K562 (cell line): ENCODE data around the gene TNIK. TPM values are rescaled to one million over a fixed set of nuclear protein-coding genes. Genes with fewer than 3 reads are reported as not detected.

Experiments used
- CSDE1 ChIP-seq, 2 experiments: fragments of 450-650 bp; IDR thresholded peaks; 2 replicates each; pipeline ENCODE4 v1.6.1; 2016; ENCODE audit warnings: mild to moderate bottlenecking in 1 of 2
- NCOA6 ChIP-seq: fragments of 450-650 bp; IDR thresholded peaks from 2 replicates; pipeline ENCODE4 v1.6.1; 2017; ENCODE audit warnings: mild to moderate bottlenecking
- NR2F6 ChIP-seq: fragments of 450-650 bp; formaldehyde crosslinking; IDR thresholded peaks from 2 replicates; pipeline ENCODE4 v1.4.0; 2020; ENCODE audit warnings: mild to moderate bottlenecking
- RBM25 ChIP-seq: fragments of 200-400 bp; formaldehyde crosslinking; IDR thresholded peaks from 2 replicates; pipeline ENCODE4 v1.6.1; 2018; ENCODE audit warnings: low read length, low read depth, moderate library complexity; ENCODE audit not compliant: severe bottlenecking
- TFAM ChIP-seq: fragments of 250-450 bp; sonication (Bioruptor Pico); conservative IDR thresholded peaks from 2 replicates; pipeline ENCODE4 v1.5.0; 2021; ENCODE audit warnings: mild to moderate bottlenecking, moderate library complexity
- ZNF121 ChIP-seq: sonication (generic); formaldehyde crosslinking; conservative IDR thresholded peaks from 2 replicates; pipeline ENCODE4 v1.8.0; 2022; ENCODE audit warnings: missing genetic modification reagents
- ZNF282 ChIP-seq: sonication (generic); formaldehyde crosslinking; IDR thresholded peaks from 2 replicates; pipeline ENCODE4 v1.8.1; 2023; ENCODE audit warnings: missing genetic modification reagents
- polyA plus RNA-seq, 8 experiments: library from polyadenylated mRNA; depleted of rRNA in 4 of 8; stranded (reverse) in 5 of 8; unstranded in 3 of 8; fragments of >200 nt; fragmentation: Nextera tagmentation in 2 of 8; fragmentation: Illumina TruSeq in 1 of 8; extraction: Ambion mirVana in 2 of 8; extraction: Trizol in 1 of 8; gene quantifications; 2 replicates each; pipeline versions ENCODE4 v1.2.1 to v1.2.3, GENCODE V29; 2011 to 2014; ENCODE audit warnings: inconsistent platforms in 1 of 8, missing spikeins in 1 of 8
- total RNA-seq, 7 experiments: library from RNA; depleted of rRNA in 6 of 7; stranded (reverse); fragments of >200 nt in 6 of 7; fragmentation: Illumina TruSeq in 2 of 7; extraction: Trizol in 2 of 7; gene quantifications; 2 replicates each; pipeline versions ENCODE4 v1.2.1 to v1.2.3, GENCODE V29; 2011 to 2021; ENCODE audit warnings: low replicate concordance in 1 of 7
- TF ChIP-seq, protein P1 (sequence below): fragments of 200-600 bp; sonication (generic); IDR thresholded peaks from one replicate; pipeline ENCODE4 v1.6.1; 2012; ENCODE audit warnings: mild to moderate bottlenecking, low read depth, low read length, inconsistent platforms
- TF ChIP-seq, protein P2 (sequence below): fragments of 250-450 bp; sonication (Bioruptor Pico); IDR thresholded peaks from 2 replicates; pipeline ENCODE4 v1.9.0; 2021; ENCODE audit warnings: mild to moderate bottlenecking
- TF ChIP-seq, protein P3 (sequence below): fragments of 250-450 bp; sonication (Bioruptor Pico); IDR thresholded peaks from 2 replicates; pipeline ENCODE4 v1.8.0; 2021; ENCODE audit warnings: moderate library complexity, mild to moderate bottlenecking, inconsistent platforms
- TF ChIP-seq, protein P4 (sequence below), 2 experiments: fragments of 150-350 bp in 1 of 2; IDR thresholded peaks; 2 replicates each; pipeline ENCODE4 v1.6.1; 2012 to 2016; ENCODE audit warnings: low read depth in 2 of 2, low read length in 2 of 2, mild to moderate bottlenecking in 1 of 2, moderate library complexity in 1 of 2

The TNIK gene
- total and polyA plus RNA-seq, 9 of the 15 experiments (the other 6 are each of a cell fraction or from before 2014, with no cell fraction given) = 6.6 to 39.0 (median 24.7) TPM

DNA sequence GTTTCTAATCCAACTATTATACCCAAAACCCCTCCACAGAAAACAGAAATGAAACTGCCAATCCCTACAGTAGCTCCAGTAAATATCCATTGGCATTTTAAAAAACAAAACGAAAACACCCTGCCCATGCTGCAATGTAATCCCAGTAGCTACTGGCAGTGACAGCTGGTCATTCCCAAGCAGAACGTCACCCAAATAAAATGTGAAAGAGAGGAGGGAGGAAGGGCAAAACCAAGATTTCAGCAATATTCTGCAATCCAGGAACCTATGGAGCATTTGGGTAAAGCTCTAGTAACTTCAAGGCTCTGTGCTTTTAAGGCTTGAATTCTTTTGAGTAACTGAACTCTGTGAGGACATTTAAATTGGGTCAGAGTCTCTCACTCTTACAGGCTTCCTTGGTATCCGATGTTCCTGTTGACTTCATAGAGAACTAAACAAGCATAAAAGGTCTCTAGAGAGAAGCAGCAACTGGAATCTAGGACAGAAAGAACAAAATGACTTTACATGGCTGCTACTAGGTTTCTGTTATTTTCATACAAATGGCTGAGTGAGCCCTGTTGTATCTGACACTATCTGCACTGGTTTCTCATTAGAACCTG, 136.2 kb downstream of the TNIK start (continued):
- TF ChIP-seq, protein P1, sequence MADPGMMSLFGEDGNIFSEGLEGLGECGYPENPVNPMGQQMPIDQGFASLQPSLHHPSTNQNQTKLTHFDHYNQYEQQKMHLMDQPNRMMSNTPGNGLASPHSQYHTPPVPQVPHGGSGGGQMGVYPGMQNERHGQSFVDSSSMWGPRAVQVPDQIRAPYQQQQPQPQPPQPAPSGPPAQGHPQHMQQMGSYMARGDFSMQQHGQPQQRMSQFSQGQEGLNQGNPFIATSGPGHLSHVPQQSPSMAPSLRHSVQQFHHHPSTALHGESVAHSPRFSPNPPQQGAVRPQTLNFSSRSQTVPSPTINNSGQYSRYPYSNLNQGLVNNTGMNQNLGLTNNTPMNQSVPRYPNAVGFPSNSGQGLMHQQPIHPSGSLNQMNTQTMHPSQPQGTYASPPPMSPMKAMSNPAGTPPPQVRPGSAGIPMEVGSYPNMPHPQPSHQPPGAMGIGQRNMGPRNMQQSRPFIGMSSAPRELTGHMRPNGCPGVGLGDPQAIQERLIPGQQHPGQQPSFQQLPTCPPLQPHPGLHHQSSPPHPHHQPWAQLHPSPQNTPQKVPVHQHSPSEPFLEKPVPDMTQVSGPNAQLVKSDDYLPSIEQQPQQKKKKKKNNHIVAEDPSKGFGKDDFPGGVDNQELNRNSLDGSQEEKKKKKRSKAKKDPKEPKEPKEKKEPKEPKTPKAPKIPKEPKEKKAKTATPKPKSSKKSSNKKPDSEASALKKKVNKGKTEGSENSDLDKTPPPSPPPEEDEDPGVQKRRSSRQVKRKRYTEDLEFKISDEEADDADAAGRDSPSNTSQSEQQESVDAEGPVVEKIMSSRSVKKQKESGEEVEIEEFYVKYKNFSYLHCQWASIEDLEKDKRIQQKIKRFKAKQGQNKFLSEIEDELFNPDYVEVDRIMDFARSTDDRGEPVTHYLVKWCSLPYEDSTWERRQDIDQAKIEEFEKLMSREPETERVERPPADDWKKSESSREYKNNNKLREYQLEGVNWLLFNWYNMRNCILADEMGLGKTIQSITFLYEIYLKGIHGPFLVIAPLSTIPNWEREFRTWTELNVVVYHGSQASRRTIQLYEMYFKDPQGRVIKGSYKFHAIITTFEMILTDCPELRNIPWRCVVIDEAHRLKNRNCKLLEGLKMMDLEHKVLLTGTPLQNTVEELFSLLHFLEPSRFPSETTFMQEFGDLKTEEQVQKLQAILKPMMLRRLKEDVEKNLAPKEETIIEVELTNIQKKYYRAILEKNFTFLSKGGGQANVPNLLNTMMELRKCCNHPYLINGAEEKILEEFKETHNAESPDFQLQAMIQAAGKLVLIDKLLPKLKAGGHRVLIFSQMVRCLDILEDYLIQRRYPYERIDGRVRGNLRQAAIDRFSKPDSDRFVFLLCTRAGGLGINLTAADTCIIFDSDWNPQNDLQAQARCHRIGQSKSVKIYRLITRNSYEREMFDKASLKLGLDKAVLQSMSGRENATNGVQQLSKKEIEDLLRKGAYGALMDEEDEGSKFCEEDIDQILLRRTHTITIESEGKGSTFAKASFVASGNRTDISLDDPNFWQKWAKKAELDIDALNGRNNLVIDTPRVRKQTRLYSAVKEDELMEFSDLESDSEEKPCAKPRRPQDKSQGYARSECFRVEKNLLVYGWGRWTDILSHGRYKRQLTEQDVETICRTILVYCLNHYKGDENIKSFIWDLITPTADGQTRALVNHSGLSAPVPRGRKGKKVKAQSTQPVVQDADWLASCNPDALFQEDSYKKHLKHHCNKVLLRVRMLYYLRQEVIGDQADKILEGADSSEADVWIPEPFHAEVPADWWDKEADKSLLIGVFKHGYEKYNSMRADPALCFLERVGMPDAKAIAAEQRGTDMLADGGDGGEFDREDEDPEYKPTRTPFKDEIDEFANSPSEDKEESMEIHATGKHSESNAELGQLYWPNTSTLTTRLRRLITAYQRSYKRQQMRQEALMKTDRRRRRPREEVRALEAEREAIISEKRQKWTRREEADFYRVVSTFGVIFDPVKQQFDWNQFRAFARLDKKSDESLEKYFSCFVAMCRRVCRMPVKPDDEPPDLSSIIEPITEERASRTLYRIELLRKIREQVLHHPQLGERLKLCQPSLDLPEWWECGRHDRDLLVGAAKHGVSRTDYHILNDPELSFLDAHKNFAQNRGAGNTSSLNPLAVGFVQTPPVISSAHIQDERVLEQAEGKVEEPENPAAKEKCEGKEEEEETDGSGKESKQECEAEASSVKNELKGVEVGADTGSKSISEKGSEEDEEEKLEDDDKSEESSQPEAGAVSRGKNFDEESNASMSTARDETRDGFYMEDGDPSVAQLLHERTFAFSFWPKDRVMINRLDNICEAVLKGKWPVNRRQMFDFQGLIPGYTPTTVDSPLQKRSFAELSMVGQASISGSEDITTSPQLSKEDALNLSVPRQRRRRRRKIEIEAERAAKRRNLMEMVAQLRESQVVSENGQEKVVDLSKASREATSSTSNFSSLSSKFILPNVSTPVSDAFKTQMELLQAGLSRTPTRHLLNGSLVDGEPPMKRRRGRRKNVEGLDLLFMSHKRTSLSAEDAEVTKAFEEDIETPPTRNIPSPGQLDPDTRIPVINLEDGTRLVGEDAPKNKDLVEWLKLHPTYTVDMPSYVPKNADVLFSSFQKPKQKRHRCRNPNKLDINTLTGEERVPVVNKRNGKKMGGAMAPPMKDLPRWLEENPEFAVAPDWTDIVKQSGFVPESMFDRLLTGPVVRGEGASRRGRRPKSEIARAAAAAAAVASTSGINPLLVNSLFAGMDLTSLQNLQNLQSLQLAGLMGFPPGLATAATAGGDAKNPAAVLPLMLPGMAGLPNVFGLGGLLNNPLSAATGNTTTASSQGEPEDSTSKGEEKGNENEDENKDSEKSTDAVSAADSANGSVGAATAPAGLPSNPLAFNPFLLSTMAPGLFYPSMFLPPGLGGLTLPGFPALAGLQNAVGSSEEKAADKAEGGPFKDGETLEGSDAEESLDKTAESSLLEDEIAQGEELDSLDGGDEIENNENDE = no peak
- TF ChIP-seq ZNF121 (CRISPR knock-in tag) (no peak), NCOA6 (no peak), ZNF282 (CRISPR knock-in tag) (no peak), RBM25 (no peak), TFAM (CRISPR knock-in tag) (no peak), CSDE1 (IDR thresholded peaks at IDR 0.05) (no peak), NR2F6 (no peak)
- TF ChIP-seq, protein P2, sequence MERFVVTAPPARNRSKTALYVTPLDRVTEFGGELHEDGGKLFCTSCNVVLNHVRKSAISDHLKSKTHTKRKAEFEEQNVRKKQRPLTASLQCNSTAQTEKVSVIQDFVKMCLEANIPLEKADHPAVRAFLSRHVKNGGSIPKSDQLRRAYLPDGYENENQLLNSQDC (CRISPR knock-in tag) = no peak
- TF ChIP-seq, protein P3, sequence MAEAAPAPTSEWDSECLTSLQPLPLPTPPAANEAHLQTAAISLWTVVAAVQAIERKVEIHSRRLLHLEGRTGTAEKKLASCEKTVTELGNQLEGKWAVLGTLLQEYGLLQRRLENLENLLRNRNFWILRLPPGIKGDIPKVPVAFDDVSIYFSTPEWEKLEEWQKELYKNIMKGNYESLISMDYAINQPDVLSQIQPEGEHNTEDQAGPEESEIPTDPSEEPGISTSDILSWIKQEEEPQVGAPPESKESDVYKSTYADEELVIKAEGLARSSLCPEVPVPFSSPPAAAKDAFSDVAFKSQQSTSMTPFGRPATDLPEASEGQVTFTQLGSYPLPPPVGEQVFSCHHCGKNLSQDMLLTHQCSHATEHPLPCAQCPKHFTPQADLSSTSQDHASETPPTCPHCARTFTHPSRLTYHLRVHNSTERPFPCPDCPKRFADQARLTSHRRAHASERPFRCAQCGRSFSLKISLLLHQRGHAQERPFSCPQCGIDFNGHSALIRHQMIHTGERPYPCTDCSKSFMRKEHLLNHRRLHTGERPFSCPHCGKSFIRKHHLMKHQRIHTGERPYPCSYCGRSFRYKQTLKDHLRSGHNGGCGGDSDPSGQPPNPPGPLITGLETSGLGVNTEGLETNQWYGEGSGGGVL (CRISPR knock-in tag) = no peak
- TF ChIP-seq, protein P4, sequence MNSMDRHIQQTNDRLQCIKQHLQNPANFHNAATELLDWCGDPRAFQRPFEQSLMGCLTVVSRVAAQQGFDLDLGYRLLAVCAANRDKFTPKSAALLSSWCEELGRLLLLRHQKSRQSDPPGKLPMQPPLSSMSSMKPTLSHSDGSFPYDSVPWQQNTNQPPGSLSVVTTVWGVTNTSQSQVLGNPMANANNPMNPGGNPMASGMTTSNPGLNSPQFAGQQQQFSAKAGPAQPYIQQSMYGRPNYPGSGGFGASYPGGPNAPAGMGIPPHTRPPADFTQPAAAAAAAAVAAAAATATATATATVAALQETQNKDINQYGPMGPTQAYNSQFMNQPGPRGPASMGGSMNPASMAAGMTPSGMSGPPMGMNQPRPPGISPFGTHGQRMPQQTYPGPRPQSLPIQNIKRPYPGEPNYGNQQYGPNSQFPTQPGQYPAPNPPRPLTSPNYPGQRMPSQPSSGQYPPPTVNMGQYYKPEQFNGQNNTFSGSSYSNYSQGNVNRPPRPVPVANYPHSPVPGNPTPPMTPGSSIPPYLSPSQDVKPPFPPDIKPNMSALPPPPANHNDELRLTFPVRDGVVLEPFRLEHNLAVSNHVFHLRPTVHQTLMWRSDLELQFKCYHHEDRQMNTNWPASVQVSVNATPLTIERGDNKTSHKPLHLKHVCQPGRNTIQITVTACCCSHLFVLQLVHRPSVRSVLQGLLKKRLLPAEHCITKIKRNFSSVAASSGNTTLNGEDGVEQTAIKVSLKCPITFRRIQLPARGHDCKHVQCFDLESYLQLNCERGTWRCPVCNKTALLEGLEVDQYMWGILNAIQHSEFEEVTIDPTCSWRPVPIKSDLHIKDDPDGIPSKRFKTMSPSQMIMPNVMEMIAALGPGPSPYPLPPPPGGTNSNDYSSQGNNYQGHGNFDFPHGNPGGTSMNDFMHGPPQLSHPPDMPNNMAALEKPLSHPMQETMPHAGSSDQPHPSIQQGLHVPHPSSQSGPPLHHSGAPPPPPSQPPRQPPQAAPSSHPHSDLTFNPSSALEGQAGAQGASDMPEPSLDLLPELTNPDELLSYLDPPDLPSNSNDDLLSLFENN (IDR thresholded peaks at IDR 0.05; ENCODE audit: low read depth in 2 of 2, low read length in 2 of 2) = no peak
